NCI-H524 (cell line): ENCODE data around the gene SH2B3.

ENCODE experiments used
- DNase-seq, 2 experiments: peaks; one replicate each; lab custom pipeline; 2025; lab: John Stamatoyannopoulos, UW

The SH2B3 gene

DNA sequence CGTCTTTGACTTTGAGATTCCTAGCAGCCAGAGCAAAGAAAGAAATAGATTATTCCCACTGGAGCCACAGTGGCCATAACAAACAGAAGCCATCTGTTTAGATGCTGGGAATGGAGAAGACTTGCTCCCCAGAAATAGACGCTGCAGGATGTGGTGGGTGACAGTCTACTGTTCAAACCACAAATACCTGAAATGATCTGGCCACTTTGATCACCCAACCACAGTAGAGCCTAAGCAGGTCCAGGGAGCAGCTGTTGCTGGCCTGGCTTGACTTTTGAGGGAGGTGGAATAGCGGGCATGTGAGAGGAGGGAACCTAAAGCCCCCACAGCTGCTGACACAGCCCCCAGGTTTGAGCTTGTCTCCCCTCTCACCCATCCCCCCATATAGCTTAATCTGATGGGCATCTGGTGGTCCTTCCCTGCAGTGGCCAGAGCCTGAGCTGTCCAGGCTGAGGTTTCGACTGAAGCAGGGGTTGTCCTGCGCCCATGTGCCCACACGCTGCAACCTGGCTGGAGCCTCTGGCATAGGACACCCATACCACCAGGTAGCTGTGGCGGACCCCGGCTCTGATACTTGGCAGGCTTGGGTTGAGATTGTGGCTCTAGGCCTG, 38.7 kb downstream of the SH2B3 start:
- no peak for DNase-seq

DNA sequence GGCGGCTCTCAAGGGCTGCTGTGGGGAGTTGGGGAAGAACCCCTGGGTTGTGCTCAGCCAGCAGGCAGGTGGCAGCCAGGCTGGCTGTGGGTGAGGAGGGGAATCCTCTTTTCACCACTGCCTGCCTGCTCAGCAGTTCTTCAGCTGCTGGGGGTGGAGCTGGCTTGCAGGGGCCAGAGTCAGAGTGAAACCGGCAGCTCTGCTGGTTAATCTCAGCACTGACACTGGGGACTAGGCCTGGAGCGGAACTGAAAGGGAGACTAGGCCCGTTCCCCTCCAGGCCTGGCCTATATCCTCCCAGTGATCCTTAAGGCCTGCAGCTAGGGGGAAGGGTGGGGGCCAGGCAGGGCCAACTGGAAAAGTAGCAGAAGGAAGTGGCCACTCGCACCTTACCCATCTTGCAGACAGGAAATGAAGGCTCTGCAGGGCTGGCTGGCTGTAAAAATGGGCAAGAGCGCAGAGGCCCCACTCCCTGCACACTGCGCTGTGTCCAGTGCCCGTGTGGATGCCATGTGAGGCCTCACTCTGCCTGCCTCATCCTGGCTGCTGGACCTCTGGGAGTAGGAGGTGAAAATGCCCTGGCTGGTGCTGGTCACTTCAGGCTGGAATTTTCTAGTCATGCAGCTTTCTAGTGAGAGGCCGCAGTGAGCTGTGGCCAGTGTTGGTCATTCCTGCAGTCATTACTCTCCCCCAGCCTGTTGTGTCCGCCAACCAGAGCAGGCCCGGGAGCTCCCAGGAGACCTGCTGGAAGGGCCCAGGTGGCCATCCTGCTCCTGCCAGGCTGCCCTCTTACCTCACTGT, 39.4 kb downstream of the SH2B3 start:
- DNase-seq, result no peak

DNA sequence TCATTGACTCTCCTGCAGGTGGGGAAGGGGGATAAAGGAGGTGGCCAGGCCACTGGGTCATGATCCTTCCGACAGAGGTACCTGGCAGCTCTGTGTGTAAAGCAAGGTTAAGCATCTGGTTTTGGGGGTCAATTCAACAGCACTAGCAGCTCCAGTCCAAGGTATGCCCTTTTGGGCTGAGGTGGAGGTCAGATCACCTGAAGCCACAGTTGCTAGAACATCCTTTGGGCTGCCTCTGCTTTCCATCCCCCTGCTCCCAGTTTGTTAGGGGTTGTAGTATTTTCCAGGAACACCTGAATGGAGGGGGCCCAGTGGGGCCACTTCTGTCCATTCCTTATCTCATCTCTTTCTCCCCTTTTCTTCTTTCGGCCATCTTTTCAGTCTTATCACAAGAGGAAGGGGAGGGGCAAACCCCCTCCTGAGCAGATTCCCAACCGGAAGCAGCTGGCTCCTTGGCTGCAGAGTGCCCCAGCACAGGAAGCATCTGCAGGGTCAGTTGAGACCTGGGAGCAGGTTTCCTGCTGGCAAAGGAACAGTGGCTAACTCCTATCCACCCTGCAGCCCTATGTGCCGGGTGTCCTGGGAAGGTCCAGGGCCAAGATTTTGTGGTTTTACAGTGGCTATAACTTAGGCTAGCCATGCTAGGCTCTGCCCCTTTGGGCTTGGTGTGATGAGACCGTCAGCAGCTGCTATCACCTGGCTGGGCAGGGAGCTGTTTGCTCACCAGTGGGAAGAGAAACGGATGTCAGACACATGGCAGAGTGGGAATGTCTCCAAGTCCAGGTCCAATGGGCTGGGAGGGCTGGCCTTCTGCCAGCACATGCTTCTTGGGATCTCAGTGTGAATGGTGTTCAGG, 40.2 kb downstream of the SH2B3 start:
- peak; percentile 16 to 66 for DNase-seq

DNA sequence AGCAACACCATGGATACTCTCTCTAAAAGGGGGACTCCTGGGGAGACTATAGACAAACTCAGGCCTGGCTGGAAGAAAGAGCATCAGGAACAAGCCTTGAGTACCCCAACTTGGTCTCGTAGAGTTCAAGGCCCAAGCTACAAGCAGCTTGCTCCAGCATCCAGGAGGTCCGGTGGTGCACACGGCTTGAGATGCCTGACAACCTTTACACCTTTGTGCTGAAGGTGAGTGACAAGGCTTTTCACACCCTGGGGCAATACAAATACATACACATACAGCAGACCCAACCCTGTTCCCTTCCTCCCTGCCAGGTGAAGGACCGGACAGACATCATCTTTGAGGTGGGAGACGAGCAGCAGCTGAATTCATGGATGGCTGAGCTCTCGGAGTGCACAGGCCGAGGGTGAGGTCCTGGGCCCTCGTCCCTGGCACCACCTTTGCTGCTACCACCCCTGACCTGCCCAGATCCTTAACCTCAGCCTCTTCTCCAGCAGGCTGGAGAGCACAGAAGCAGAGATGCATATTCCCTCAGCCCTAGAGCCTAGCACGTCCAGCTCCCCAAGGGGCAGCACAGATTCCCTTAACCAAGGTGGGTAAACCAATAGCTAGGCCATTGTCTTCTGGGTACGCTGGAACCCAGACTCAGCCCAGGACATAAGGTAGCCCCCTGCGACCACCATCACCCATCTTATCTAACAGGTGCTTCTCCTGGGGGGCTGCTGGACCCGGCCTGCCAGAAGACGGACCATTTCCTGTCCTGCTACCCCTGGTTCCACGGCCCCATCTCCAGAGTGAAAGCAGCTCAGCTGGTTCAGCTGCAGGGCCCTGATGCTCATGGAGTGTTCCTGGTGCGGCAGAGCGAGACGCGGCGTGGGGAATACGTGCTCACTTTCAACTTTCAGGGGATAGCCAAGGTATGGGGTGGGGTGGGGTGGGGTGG, 41.2 kb downstream of the SH2B3 start:
- no peak for DNase-seq

DNA sequence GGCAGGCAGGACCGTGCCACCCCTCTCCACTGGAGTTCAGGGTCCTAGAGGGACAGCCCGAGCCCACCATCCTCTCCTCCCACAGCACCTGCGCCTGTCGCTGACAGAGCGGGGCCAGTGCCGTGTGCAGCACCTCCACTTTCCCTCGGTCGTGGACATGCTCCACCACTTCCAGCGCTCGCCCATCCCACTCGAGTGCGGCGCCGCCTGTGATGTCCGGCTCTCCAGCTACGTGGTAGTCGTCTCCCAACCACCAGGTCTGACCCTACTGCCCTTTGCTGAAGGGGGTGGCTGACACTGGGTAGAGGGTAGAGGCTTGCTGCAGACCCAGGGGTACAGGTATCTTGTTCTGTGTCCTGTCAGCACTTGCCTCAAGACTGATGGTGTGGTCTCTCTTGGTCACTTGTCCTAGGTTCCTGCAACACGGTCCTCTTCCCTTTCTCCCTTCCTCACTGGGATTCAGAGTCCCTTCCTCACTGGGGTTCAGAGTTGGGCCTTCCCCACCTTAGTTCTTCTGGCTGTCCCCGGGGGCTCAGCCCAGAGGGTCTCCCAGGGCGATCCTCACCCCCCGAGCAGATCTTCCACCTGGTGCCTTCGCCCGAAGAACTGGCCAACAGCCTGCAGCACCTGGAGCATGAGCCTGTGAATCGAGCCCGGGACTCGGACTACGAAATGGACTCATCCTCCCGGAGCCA, 42.0 kb downstream of the SH2B3 start:
- DNase-seq, result no peak

DNA sequence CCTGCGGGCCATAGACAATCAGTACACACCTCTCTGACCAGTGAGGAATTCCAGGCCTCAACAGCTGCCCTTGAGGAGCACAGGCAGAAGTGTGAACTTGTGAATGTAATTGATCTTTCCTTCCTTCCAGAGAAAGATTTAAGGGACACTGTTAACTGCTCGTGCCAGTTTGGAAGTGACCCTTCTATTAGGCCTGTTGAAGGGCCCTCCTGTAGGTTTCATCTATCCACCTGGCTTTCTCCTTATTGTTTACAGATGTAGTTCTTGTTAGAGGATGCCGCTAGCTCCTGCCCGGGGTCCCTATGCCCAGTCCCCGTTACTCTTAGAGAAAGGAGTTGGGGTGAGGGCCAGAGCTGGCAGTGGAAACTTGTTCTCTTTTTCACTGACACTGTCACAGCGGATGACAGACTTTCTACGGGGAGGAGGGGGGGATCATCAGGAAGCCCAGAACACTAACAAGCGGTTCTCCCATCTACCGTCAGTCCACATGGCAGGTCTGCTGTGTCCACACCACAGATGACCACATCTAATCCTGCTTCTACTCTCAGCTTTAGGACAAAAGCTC, 42.6 kb downstream of the SH2B3 start:
- DNase-seq, result no peak

DNA sequence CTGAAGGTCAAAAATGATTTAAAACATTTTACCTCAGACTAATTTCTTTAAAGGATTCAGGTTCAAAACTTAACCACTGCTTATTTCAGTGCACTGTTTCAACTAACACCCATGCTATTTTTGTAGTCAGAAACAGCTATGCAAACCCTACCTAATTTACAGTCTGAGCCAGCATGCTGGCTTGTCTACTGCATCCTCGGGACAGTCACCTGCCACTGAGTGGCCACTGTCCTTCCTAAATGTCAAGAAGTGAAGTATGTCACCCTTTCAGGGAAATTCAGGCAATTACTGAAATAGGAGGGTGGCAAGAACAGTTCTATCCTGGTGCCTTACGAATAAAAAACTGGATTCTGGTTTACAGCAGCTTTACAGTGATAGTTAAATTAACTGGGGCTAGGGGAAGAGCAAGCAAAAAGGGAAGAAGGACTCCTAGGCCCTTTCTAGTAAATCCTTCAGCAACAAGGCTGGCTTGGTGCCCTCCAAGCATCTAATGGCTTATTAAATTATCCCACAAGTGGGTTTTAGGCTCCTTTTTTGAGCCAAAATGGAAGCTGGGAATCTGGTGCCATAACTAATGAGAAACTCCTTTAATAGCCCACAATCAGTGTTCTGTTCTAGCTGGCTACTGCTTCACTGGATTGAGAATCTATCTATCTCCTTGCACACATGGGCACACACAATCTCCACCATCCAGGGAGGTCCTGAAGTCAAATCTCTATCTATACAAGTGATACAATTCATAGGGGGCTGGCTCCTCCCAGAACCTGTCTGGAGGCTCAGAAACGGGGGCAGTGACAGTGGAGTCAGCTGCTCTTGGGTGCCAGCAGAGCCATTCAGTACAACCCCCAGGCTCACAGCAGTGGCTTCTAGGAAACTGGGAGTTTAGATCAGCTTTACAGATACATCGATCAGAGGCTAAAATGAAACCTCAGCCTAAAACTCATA, 43.4 kb downstream of the SH2B3 start:
- DNase-seq, result no peak

DNA sequence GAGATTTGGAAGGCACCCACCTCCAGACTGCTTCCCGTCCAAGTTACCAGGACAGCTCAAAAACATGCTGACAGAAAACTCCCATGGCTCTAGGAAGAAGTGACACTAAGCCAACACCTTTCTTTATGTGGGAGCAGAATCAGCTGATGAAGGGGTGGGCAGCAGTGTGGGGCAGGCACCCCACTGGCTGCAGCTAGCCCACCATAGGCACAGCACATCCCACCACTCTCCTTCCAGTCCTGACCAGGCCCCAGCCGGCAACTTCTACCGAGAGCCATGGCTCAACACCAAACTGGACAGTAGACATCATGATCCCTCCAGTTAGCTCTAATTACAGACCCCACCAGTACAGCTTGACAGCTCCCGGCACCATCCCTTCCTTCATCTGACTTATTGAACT, 45.0 kb downstream of the SH2B3 start:
- DNase-seq, result no peak

DNA sequence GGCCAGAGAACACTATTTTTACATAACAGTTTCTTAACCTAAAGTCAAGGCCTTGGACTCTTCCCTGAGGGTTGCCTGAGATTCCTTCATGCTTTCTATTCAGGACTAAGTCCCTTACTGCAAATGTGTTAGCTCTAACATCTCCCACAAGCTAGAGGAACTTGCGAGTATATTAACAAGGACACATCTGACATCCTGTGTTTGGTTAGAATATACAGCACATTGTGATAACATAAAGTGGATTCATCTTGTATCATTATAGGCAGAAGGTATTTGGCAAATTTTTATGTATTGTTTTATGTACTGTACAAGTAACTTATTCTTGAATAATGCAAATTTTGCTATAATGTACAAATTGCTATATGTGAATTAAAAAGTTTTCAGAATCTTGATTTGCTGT, 45.5 kb downstream of the SH2B3 start:
- no peak for DNase-seq

DNA sequence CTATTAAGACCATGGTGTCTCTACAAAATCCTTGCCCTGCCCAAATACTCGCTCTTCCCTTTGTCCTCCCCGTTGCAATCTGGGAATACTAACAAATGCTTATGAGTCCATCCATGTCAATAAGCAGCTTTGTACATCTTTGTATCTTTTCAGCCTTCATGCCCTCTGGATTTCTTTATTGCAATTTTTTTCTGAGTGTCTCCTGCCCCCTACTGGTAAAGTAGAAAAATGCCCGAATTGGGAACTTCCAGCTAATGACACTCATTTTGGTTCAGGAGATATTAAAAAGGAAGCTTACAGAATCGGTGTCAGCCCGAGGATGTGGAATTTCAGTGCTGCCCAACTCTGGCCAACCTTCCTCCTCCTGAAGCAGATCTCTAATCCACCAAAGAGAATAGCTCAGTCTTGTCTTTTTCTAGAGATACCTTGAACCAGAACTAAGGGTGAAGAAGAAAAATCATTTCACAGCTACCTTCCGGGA, 46.0 kb downstream of the SH2B3 start:
- DNase-seq, result peak; percentile 24 to 56

DNA sequence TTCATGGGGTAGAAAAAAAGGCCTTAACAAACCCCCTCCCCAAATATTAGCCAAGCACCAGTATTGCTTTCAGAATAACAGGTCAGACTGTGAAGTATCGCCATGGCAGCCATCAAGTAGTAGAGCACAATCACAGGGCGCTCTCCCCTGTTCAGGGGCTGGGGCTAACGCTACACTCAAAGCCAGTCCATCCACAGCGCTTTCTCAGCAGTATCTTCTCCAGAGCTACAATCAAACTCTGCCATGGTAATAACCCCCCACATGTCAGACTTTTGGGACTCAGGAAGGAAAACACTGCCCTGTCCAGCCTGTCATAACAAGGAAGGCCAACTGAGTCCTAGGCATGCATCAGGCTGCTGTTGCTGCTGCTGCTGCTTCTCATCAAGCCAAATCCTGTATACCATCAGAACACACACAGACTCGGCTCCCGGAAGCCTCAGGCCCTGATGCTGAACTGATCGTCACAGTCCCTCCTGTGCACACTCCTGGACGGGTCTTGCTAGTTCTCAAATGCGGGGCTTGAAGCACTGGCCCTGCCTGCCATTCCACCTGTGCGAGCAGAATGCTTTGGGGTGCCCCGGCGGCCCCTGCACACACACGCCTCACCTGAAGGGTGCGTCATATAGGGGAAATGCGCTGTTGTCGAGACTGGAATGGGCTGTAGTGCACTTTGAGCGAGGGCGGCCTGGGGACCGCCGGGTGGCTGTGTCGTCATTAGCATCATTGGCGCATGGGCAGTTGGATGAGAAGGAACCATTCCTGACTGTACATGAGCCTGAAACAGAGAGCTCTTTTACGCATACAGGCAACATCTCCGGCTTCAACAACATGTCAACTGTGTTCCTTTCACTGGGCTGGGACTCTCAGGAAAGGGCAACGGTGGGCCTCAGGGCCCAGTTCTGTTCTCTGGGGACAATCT, 47.6 kb downstream of the SH2B3 start:
- no peak for DNase-seq

DNA sequence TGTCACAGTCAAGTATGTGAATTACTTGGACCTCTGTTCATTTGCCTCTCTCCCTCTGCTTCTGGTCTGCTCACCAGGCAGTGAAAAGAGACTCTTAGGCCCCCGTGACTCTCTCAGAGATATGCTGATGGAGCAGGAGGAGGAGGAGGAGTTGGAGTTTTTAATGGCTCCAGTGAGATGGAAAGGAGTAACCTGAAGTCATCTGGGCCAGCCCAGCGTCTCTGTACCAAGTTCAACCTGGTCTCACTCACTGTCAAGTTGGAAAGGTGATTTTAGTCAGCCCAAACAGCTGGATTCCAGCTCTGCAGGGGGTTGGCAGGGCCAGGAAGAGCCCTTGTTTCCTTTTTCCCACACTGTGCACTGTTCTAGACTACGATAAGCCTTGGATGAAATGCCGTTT, 48.6 kb downstream of the SH2B3 start:
- no peak for DNase-seq

DNA sequence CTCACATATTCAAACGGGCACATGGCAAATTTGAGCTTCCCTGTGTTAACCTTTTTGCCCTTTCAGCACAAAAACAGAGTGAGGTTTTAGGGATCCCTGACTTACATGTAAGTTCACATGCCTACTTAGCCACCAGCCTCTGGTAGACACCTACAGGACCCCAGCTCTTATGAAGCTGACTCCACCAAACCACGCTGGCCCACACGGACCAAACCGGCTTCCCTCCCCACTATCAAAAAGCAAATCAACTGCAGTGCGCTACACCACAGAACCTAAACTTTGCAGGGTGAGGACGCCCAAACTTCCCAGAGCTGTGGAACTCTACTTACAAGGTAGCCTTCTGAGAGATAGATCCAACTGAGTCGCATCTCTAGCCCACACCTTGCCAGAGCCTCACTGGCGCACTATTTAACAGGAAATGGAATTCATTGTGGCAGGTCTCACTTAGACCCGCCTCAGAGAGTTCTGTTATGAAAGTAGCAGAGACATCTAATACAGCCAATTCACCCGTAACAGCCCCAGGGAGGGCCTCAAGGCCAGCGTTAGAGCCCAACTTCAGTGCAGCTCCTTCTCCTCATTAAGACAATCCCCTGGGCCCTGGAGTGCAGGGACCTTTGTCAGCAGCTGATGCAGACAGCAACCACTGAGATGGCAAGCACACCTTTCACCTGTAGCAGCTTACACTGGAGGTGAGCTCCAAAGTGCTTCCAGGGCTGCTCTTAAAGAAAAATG, 49.2 kb downstream of the SH2B3 start:
- DNase-seq, result no peak

DNA sequence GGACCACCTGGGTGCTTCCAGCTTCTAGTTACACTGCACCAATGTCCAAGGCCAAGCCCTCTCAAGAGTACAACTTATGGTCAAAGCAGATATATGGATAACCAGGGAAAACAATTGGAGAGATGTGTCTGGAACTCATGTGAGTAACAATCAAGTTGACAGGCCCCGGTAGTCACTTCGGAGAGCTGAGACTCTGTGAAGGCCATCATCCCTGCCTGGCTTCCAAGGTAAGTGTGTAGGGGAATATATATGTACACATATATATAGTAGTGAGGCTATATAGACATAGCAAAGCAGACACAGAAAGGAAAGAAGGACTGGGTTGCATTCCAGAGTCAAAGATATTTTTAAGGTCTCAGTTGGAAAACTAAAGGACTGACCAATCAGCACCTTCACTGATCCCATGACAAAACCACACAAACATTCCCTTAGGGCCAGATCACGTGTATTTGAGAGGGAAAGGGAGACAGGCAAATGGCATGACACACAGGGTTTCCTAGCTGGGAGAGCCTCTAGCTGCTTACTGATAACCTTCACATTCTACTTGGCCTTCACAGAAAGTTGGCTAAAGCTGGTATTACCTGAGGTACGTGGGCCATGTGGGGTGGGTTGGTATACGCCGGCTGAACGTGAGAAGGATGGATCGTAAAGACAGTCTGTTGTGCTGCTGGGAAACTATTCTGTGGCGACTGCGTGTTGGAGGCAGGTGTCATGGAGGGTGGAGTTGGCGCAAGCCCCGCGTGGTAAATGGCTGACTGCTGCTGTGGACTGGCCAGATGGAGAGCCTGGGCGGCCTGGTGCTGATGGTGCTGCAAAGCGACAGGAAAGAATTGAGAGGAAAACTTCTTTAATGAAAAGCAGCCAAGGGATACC, 50.0 kb downstream of the SH2B3 start:
- no peak for DNase-seq

DNA sequence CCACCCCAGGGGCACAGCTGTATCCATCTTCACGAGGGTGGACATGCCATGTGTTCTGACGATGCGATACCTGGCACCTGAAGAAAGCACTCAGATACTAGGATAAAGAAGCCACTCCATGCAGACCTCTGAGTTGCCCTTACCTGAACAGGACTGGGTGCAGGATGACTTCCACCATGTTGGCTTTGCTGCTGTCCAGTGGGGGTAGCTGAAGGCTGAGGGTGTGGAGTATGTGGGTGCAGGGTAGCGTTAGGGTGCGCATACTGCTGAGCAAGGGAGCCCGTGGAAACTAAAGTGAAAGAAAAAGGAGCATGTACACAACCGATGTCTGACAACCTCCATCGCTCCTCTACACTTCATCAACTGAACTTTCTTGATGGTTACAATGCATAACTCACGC, 51.3 kb downstream of the SH2B3 start:
- DNase-seq, result no peak

DNA sequence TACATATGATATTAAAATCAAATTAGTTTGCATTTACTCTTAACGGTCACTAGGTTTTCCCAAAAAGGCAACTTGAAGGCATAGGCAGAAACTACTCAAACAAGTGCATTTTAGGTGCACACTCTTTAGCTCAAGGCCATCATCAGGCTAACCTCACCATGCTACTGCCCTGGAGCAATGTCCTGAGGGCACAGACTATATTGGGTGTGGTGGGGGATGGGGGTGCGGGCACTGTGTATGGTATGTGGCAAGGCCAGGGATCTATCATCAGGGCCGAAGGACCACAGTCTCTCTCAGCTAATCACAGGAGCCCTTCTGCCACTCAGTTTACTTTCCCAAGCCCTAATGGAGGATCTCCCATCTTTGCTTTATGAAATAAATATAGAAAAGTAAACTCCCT, 51.9 kb downstream of the SH2B3 start:
- no peak for DNase-seq
